ENCODE data around the gene DHRS3. TPM values are rescaled to one million over a fixed set of nuclear protein-coding genes. Genes with fewer than 3 reads are reported as not detected.

Gene DHRS3
- total and polyA plus RNA-seq, 2 of the 13 experiments (the other 11 are each of a cell fraction or from before 2014, with no cell fraction given) = 48.5 to 90.5 TPM

DNA sequence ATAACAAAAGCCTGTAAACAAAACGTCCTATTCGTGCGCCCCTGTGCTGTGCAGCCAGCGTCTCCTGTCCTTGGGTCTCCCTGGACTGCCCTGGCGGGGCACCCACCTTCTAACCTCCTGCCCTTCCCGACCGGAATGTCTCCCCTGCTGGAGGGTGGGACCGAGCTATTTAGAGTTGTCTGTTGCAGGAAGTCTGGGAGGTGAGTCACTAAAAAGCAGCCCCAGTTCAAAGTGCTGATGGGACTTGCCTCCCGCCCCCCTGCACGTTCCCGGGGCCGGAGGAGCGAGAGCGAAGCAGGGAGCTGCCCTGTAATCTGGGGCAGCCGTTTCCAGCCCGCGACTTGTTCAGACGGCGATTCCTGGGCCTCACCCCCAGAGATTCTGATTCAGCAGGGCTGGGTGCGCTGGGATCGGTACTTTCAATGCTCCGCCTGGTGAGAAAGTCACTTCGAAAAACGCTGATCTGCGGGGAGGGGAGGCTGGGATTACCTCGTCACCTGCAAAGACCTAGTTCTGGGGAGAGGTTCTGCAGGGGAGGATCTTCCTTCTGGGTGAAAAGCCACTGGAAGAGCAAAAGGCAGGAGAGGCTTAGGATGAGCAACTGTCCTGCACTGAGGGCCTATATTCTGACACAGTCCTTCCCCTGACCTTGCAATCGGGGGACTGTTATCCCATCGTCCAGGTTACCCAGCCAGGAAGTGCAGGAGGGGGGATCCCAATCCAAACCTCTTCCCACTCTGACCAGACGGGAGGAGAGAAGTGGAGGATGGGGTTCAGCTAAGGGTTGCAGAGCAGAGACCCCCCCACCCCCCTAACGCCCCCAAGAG lies 1.2 kb upstream of the DHRS3 start:
- Histone ChIP-seq H3K27me3 (ENCODE audit: control insufficient read depth in 1 of 2, insufficient read depth in 2 of 2, low read length in 2 of 2) (peaks cover 0 to 3% of the 10 kb centered on the region in 2 experiments; a peak in 1 of 5 replicates), H3K27ac (ENCODE audit: extremely low read length, insufficient read depth, low read length) (peak overlapping the region; percentile 94), H3K4me2 (ENCODE audit: low read depth, low read length) (peak overlapping the region; percentile 98), H4K20me1 (ENCODE audit: insufficient read depth, low read length) (no peaks in the 10 kb centered on the region; the same call in 1 of the 2 replicates), H2AFZ (ENCODE audit: low read length) (no peak overlapping the region), H3K4me3 (replicated peaks in 1 of 3; ENCODE audit: insufficient read depth in 1 of 3, low read depth in 2 of 3, low read length in 3 of 3) (peak overlapping the region; percentile 91 to 97 (median 94)), H3K4me1 (ENCODE audit: insufficient read depth, low read length) (peaks cover 43% of the 10 kb centered on the region), H3K36me3 (replicated peaks in 1 of 2; ENCODE audit: control insufficient read depth in 1 of 2, insufficient read depth in 2 of 2, low read length in 2 of 2) (no peaks in the 10 kb centered on the region), H3K9ac (ENCODE audit: insufficient read depth, low read depth, low read length) (peak overlapping the region; percentile 97), H3K79me2 (ENCODE audit: insufficient read depth, low read length) (peaks cover 42% of the 10 kb centered on the region), H3K9me3 (ENCODE audit: low read length) (no peaks in the 10 kb centered on the region)
- intact Hi-C loops (cut with micrococcal nuclease; ENCODE audit: unreplicated experiment) (loop anchor here (1.0 to 5.0 kb wide), 5 partner anchors 18 to 304 kb away; no protein-coding TSS in a partner anchor), in situ Hi-C loops (cut with HindIII; ENCODE audit: extremely low pct_ligation_motif_present, low pct_unique_long_range_greater_than_20kb) (loop anchor here (5.0 kb wide), 2 partner anchors 67 to 92 kb away; no protein-coding TSS in a partner anchor)
- DNase-seq (ENCODE audit: low spot score) = peak; percentile 97
- FAIRE-seq = peak; percentile 54
- ChIA-PET POLR2A (interaction anchor here (0.6 to 10.1 kb wide), 41 partner anchors 10 to 640 kb away, joined by 3 to 357 read pairs (median 6); no protein-coding TSS in a partner anchor), CTCF (ENCODE audit: low intra/inter-chr PET ratio, low total read pairs) (interaction anchor here (0.5 to 3.2 kb wide), 6 partner anchors 18 to 388 kb away, joined by 3 to 56 read pairs (median 6); no protein-coding TSS in a partner anchor)
- BruUV-seq (replicated peaks) = no TSS peak
- ATAC-seq = peak; percentile 73
- 2% methylated on average over 15 of the region's 30 CpGs for WGBS (ENCODE audit: low lambda C conversion rate)
- TF ChIP-seq ZNF296 (CRISPR knock-in tag; conservative IDR thresholded peaks at IDR 0.05) (no peak), ZNF383 (CRISPR knock-in tag; IDR thresholded peaks at IDR 0.05; ENCODE audit: borderline replicate concordance) (0 out of 2 replicates have a peak, but pooled peaks have one; percentile 80), HNF4G (IDR thresholded peaks at IDR 0.05; ENCODE audit: borderline replicate concordance, low read depth, low read length) (peak; percentile 87), HNF4G (CRISPR knock-in tag; IDR thresholded peaks at IDR 0.05; ENCODE audit: borderline replicate concordance, low read depth) (peak; percentile 82; the same call in 1 of the 2 replicates), SPEN (CRISPR knock-in tag; IDR thresholded peaks at IDR 0.05; ENCODE audit: low read depth) (peak; percentile 79; the same call in 1 of the 2 replicates), ZBTB3 (CRISPR knock-in tag; IDR thresholded peaks at IDR 0.05; ENCODE audit: borderline replicate concordance, low read depth) (no peak), TBL1XR1 (IDR thresholded peaks at IDR 0.05; ENCODE audit: borderline replicate concordance, low read length, partially characterized antibody) (peak; percentile 60), MEF2D (CRISPR knock-in tag; IDR thresholded peaks at IDR 0.05) (peak; percentile 99)
- TF ChIP-seq, protein P1, sequence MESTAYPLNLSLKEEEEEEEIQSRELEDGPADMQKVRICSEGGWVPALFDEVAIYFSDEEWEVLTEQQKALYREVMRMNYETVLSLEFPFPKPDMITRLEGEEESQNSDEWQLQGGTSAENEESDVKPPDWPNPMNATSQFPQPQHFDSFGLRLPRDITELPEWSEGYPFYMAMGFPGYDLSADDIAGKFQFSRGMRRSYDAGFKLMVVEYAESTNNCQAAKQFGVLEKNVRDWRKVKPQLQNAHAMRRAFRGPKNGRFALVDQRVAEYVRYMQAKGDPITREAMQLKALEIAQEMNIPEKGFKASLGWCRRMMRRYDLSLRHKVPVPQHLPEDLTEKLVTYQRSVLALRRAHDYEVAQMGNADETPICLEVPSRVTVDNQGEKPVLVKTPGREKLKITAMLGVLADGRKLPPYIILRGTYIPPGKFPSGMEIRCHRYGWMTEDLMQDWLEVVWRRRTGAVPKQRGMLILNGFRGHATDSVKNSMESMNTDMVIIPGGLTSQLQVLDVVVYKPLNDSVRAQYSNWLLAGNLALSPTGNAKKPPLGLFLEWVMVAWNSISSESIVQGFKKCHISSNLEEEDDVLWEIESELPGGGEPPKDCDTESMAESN (CRISPR knock-in tag; conservative IDR thresholded peaks at IDR 0.05) = peak; percentile 89
- TF ChIP-seq, protein P2, sequence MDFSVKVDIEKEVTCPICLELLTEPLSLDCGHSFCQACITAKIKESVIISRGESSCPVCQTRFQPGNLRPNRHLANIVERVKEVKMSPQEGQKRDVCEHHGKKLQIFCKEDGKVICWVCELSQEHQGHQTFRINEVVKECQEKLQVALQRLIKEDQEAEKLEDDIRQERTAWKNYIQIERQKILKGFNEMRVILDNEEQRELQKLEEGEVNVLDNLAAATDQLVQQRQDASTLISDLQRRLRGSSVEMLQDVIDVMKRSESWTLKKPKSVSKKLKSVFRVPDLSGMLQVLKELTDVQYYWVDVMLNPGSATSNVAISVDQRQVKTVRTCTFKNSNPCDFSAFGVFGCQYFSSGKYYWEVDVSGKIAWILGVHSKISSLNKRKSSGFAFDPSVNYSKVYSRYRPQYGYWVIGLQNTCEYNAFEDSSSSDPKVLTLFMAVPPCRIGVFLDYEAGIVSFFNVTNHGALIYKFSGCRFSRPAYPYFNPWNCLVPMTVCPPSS (IDR thresholded peaks at IDR 0.05) = no peak
- TF ChIP-seq, protein P3, sequence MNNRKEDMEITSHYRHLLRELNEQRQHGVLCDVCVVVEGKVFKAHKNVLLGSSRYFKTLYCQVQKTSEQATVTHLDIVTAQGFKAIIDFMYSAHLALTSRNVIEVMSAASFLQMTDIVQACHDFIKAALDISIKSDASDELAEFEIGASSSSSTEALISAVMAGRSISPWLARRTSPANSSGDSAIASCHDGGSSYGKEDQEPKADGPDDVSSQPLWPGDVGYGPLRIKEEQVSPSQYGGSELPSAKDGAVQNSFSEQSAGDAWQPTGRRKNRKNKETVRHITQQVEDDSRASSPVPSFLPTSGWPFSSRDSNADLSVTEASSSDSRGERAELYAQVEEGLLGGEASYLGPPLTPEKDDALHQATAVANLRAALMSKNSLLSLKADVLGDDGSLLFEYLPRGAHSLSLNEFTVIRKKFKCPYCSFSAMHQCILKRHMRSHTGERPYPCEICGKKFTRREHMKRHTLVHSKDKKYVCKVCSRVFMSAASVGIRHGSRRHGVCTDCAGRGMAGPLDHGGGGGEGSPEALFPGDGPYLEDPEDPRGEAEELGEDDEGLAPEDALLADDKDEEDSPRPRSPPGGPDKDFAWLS (CRISPR knock-in tag; IDR thresholded peaks at IDR 0.05; ENCODE audit: borderline replicate concordance) = peak; percentile 59; the same call in 1 of the 2 replicates
